ENCODE data around the gene OR10P1. TPM values are rescaled to one million over a fixed set of nuclear protein-coding genes. Genes with fewer than 3 reads are reported as not detected.

OR10P1 gene
- total and polyA plus RNA-seq, 12 donors, result not detected

- Histone ChIP-seq H3K4me3 (no peak overlapping the region), H3K27me3 (no peaks in the 10 kb centered on the region), H3K9me3 (replicated peaks in 1 of 3) (no peaks in the 10 kb centered on the region), H3K27ac (no peak overlapping the region), H3K4me1 (replicated peaks in 1 of 2) (peaks cover 0 to 5% of the 10 kb centered on the region in 2 donors), H3K36me3 (replicated peaks in 1 of 2) (no peaks in the 10 kb centered on the region)
- no peak for DNase-seq
- TF ChIP-seq CTCF (IDR thresholded peaks at IDR 0.05), result no peak
- no peak for TF ChIP-seq POLR2A (IDR thresholded peaks at IDR 0.05)
- intact Hi-C loops (cut with DNase I), result no loop called here
- WGBS, 4 donors, result 69 to 83% (median 78%) methylated on average over 3 to 5 of the region's 5 CpGs
These were observed 14.6 kb downstream of the OR10P1 start for GRCh38 chr12:55651299-55651683.

GRCh38 chr12:55652352-55652751, 15.7 kb downstream of the OR10P1 start:
- WGBS, 4 donors, result 79 to 87% (median 83%) methylated on average over 3 of the region's 3 CpGs

GRCh38 chr12:55653031-55653430, 16.3 kb downstream of the OR10P1 start:
- Histone ChIP-seq H3K27ac (no peak overlapping the region), H3K4me1 (replicated peaks in 1 of 2) (peaks cover 0 to under 1% of the 10 kb centered on the region in 2 donors), H3K9me3 (replicated peaks in 1 of 3) (no peaks in the 10 kb centered on the region), H3K36me3 (replicated peaks in 1 of 2) (no peaks in the 10 kb centered on the region), H3K4me3 (no peak overlapping the region), H3K27me3 (no peaks in the 10 kb centered on the region)
- intact Hi-C loops (cut with DNase I), result no loop called here
- no peak for DNase-seq
- 61 to 71% (median 69%) methylated on average over 3 of the region's 3 CpGs for WGBS, 4 donors
- TF ChIP-seq POLR2A (IDR thresholded peaks at IDR 0.05) (no peak), CTCF (IDR thresholded peaks at IDR 0.05) (no peak)

More at GRCh38 chr12:55652352-55652751, 15.7 kb downstream of the OR10P1 start:
- TF ChIP-seq CTCF (IDR thresholded peaks at IDR 0.05) (no peak), POLR2A (IDR thresholded peaks at IDR 0.05) (no peak)
- no peak for DNase-seq
- no peak overlapping the region for H3K27ac ChIP-seq
- no peaks in the 10 kb centered on the region for H3K36me3 ChIP-seq (replicated peaks in 1 of 2)
- no peaks in the 10 kb centered on the region for H3K27me3 ChIP-seq
- no peaks in the 10 kb centered on the region for H3K9me3 ChIP-seq (replicated peaks in 1 of 3)
- intact Hi-C loops (cut with DNase I), result no loop called here
- no peaks in the 10 kb centered on the region for H3K4me1 ChIP-seq (replicated peaks in 1 of 2)
- no peak overlapping the region for H3K4me3 ChIP-seq

GRCh38 chr12:55654511-55655214, 18.0 kb downstream of the OR10P1 start:
- no peak for TF ChIP-seq CTCF (IDR thresholded peaks at IDR 0.05)
- TF ChIP-seq POLR2A (IDR thresholded peaks at IDR 0.05), result no peak
- H3K4me1 ChIP-seq (replicated peaks in 1 of 2), result peaks cover 10 to 12% of the 10 kb centered on the region in 2 donors
- no peaks in the 10 kb centered on the region for H3K36me3 ChIP-seq (replicated peaks in 1 of 2)
- no peak overlapping the region for H3K4me3 ChIP-seq
- 82 to 91% (median 89%) methylated on average over 15 to 17 of the region's 17 CpGs for WGBS, 4 donors
- H3K27me3 ChIP-seq, result no peaks in the 10 kb centered on the region
- H3K9me3 ChIP-seq (replicated peaks in 1 of 3), result no peaks in the 10 kb centered on the region
- intact Hi-C loops (cut with DNase I), result loop anchor here in 1 of 2 donors (5.0 kb wide), 1 partner anchor 63 kb away; the partner anchor contains the start of gene BLOC1S1
- no peak for DNase-seq
- H3K27ac ChIP-seq, result no peak overlapping the region

Data from adrenal gland (tissue), 12 donors.